Adrenal gland (tissue), 12 donors: ENCODE results near the gene U2SURP. TPM values are rescaled to one million over a fixed set of nuclear protein-coding genes. Genes with fewer than 3 reads are reported as not detected.

Source experiments
- DNase-seq, 7 donors: peaks; one replicate each; pipeline ENCODE4 v3.0.0-alpha.2; 2019 to 2020
- H3K27ac ChIP-seq, 5 donors: fragments of 200-600 bp; sonication (generic) in 4 of 5; 1 replicate in 3 of 5; 2 replicates in 2 of 5; pipeline versions ENCODE4 v1.5.1 to v1.8.0; 2016 to 2020; ENCODE audit warnings: mild to moderate bottlenecking in 1 of 5
- H3K27me3 ChIP-seq: fragments of 200-600 bp; 2 replicates; pipeline ENCODE4 v1.8.0; 2021
- H3K36me3 ChIP-seq, 2 donors: fragments of 200-600 bp; replicated peaks in 1 of 2; 1 replicate in 1 of 2; 2 replicates in 1 of 2; pipeline versions ENCODE4 v1.5.1 to v1.8.0; 2018 to 2022
- H3K4me1 ChIP-seq, 2 donors: fragments of 200-600 bp; replicated peaks in 1 of 2; 1 replicate in 1 of 2; 2 replicates in 1 of 2; pipeline versions ENCODE4 v1.5.1 to v1.8.0; 2018 to 2021
- H3K4me3 ChIP-seq, 4 donors: fragments of 200-600 bp; sonication (generic) in 3 of 4; one replicate each; pipeline ENCODE4 v1.5.1; 2016 to 2018
- H3K9me3 ChIP-seq, 3 donors: fragments of 200-600 bp; sonication (generic) in 1 of 3; replicated peaks in 1 of 3; 1 replicate in 2 of 3; 2 replicates in 1 of 3; pipeline versions ENCODE4 v1.5.1 to v1.8.0; 2016 to 2021
- POLR2A ChIP-seq, 2 donors: fragments of 450-650 bp; IDR thresholded peaks; one replicate each; pipeline ENCODE4 v1.6.1; 2017; ENCODE audit warnings: antibody characterized with exemption in 2 of 2, mild to moderate bottlenecking in 2 of 2, moderate library complexity in 1 of 2
- WGBS, 4 donors: extraction: QIAGEN DNeasy Blood & Tissue Kit in 2 of 4; methylation state at CpG; one replicate each; pipeline versions ENCODE4 v1.1.5 to v1.1.7; 2013 to 2017; 5-methylcytosine and 5-hydroxymethylcytosine counted together
- intact Hi-C, 2 donors: fragments of 100-400 bp; cut with DNase I; formaldehyde crosslinking; loops; one replicate each; pipeline versions ENCODE4 v1.14.1 to v1.15.0; 2022 to 2023
- polyA plus RNA-seq, 3 donors: library from polyadenylated mRNA; stranded (reverse); fragments of 200-250 nt in 2 of 3; fragments of 350-450 nt in 1 of 3; fragmentation: Illumina TruSeq in 1 of 3; extraction: RNeasy Lipid Tissue Mini Kit (QIAGEN cat#74804) in 1 of 3; gene quantifications; one replicate each; pipeline ENCODE4 v1.2.3, GENCODE V29; 2013 to 2014
- total RNA-seq, 9 donors: library from RNA; depleted of rRNA in 4 of 9; stranded (reverse); fragments of >200 nt in 4 of 9; fragments of 120-200 nt in 1 of 9; fragmentation: NEBNext Ultra II Directional in 1 of 9; extraction: Animal tissue kit (Norgen Biotek cat#: 25700) in 1 of 9; gene quantifications; one replicate each; pipeline versions ENCODE4 v1.1.0 to v1.2.4, GENCODE V29; 2013 to 2023
- TF ChIP-seq, protein P1 (sequence below), 6 experiments: fragments of 450-650 bp in 4 of 6; fragments of 200-600 bp in 2 of 6; sonication (generic) in 1 of 6; IDR thresholded peaks; 1 replicate in 5 of 6; 2 replicates in 1 of 6; pipeline versions ENCODE4 v1.5.1 to v1.8.0; 2016 to 2021; ENCODE audit warnings: antibody characterized with exemption in 6 of 6, mild to moderate bottlenecking in 2 of 6, moderate library complexity in 1 of 6
- donor health status: healthy with polysubstance abuse.
- donor health status: Bipolar disorder and iron deficiency.
- donor health status: DM: yes; HTN: yes; CAD: no.
- donor health status: DM: no; HTN: no; CAD: no.
- donor health status: DM: no; HTN: no; CAD: no.
- donor health status: DM: yes; HTN: yes; CAD: no.

The U2SURP gene
- total and polyA plus RNA-seq, 12 donors, result 18.6 to 113 (median 56.4) TPM

DNA sequence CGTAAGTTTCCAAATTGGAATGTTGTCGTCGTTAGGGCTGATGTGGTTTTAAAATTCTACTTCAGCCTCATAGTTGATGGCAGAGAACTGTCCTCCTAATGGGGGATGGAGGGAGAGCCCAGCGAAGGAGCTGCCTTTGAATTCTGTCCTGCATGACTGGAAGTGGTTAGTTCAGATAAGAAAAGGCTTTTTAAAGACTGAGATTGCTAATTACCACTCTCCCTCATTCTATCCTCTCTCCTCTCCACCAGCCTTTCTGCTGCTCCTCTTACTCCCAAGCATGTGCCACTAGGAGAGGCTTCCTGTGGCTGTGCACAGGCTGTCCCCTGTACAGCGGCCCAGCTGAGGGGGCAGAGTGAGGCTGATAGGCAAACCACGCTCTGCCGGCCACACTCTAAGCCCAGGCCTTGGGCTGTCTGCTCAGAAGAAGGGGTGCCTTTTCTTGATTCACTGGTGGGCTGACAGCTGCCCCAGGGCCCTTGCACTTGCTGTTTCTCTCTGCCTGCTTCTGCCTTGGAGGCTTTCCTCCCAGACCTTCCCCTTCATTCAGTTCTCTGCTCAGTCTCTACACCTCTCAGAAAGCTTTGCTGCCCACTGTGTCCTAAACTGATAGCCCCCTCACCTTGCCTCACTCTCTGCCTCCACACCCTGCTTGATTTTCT, 29.1 kb upstream of the U2SURP start:
- intact Hi-C loops, result no loop called here

DNA sequence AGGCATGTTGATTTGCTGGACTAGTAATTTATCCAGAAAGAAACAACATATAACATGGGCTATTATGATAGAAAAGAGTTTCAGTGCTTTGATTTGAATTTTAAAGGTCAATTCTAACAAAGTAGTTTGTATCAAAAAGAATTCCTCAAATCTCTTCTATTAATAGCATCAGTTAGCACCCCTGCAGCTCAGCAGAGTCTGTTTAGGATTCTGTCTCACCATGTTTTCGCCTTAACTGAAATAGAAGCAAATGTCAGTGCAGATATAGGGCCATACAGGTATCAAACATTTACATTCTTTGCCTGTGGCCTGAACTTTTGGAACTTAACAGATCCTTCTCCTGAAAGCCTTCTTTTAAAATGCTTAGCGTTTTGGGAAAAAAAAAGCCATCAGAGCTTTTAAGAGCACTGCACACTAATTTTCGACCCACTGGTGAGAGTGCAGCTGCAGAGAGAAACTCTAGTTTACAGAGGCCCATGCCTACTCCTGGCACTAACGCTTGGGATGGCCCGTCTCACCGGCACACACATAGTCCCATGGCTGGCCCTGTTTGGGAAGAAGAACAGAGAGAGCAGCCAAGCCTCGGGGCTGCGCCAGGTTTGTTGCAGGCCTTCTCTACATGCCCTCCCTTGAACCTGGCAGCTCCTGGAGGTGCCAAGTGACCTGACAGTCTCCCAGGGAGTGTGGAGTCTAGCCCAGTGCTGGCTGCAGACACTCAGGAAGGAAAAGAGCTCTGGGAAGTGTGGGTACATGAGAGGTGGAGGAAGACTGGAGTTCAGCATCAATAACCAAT, 28.0 kb upstream of the U2SURP start:
- Histone ChIP-seq H3K27ac (no peak overlapping the region), H3K36me3 (no peaks in the 10 kb centered on the region), H3K4me1 (peaks cover 0 to 13% of the 10 kb centered on the region in 2 donors), H3K27me3 (no peaks in the 10 kb centered on the region), H3K4me3 (no peak overlapping the region), H3K9me3 (no peaks in the 10 kb centered on the region)
- TF ChIP-seq, protein P1, sequence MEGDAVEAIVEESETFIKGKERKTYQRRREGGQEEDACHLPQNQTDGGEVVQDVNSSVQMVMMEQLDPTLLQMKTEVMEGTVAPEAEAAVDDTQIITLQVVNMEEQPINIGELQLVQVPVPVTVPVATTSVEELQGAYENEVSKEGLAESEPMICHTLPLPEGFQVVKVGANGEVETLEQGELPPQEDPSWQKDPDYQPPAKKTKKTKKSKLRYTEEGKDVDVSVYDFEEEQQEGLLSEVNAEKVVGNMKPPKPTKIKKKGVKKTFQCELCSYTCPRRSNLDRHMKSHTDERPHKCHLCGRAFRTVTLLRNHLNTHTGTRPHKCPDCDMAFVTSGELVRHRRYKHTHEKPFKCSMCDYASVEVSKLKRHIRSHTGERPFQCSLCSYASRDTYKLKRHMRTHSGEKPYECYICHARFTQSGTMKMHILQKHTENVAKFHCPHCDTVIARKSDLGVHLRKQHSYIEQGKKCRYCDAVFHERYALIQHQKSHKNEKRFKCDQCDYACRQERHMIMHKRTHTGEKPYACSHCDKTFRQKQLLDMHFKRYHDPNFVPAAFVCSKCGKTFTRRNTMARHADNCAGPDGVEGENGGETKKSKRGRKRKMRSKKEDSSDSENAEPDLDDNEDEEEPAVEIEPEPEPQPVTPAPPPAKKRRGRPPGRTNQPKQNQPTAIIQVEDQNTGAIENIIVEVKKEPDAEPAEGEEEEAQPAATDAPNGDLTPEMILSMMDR (IDR thresholded peaks at IDR 0.05), result no peak
- TF ChIP-seq POLR2A (IDR thresholded peaks at IDR 0.05), result no peak
- 72 to 81% (median 78%) methylated on average over 8 of the region's 8 CpGs for WGBS, 4 donors
- peak in 5 of 7 donors; percentile 21 to 60 (median 55) for DNase-seq
- intact Hi-C loops, result no loop called here

More for the DNA sequence above, 29.1 kb upstream of the U2SURP start:
- peaks cover 0 to 12% of the 10 kb centered on the region in 2 donors for H3K4me1 ChIP-seq
- TF ChIP-seq, protein P1 (IDR thresholded peaks at IDR 0.05), result no peak
- no peak for TF ChIP-seq POLR2A (IDR thresholded peaks at IDR 0.05)
- H3K36me3 ChIP-seq, result no peaks in the 10 kb centered on the region
- H3K27me3 ChIP-seq, result no peaks in the 10 kb centered on the region
- H3K9me3 ChIP-seq, result no peaks in the 10 kb centered on the region
- 83 to 92% (median 85%) methylated on average over 7 of the region's 7 CpGs for WGBS, 4 donors
- H3K4me3 ChIP-seq, result no peak overlapping the region
- DNase-seq, result no peak
- no peak overlapping the region for H3K27ac ChIP-seq

DNA sequence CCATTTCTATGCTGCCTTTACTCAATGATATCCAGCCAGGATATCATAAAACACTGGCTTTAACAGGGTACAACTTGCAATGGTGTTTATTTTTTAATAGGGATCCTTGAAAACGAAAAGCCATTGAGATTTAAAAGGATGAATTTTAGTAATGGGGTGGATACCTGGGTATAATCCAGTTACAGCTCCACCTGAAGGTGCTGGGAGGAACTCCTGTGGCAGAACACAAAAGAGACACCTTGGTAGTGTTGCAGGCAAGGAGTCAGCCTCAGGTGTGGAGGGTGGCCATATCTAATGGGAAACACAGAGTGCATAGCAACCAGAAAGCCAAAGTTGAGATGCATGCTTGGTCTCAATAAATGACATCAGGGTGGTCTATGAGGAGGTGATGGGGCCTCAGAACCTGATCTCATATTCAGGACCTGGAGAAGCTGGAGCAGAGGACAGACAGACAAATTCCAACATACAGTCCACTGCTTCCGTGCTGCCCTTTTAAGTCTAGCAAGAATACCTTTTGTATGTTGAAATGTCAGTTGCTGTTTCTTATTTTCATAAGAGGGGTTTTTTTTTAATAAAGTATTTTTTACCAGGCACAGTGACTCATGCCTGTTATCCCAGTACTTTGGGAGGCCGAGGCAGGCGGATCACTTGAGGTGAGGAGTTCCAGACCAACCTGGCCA, 25.9 kb upstream of the U2SURP start:
- no peak overlapping the region for H3K27ac ChIP-seq
- H3K27me3 ChIP-seq, result no peaks in the 10 kb centered on the region
- 75 to 91% (median 84%) methylated on average over 4 of the region's 4 CpGs for WGBS, 4 donors
- no peak overlapping the region for H3K4me3 ChIP-seq
- H3K9me3 ChIP-seq, result no peaks in the 10 kb centered on the region
- peaks cover 0 to 13% of the 10 kb centered on the region in 2 donors for H3K4me1 ChIP-seq
- no peak for DNase-seq
- TF ChIP-seq, protein P1 (IDR thresholded peaks at IDR 0.05), result no peak
- no peak for TF ChIP-seq POLR2A (IDR thresholded peaks at IDR 0.05)
- H3K36me3 ChIP-seq, result no peaks in the 10 kb centered on the region
- intact Hi-C loops, result no loop called here
